ENCODE measurements around the gene SIT1.

The SIT1 gene

GRCh38 chr9:35657546-35658136, 6.9 kb upstream of the SIT1 start, which contains the start of gene RMRP (continued):
- TF ChIP-seq PRDM4 (tag by site-specific recombination; IDR thresholded peaks at IDR 0.05) (peak; percentile 66), ZNF10 (tag by site-specific recombination; IDR thresholded peaks at IDR 0.05) (0 out of 2 replicates have a peak, but pooled peaks have one; percentile 62), ZNF157 (tag by site-specific recombination; IDR thresholded peaks at IDR 0.05) (0 out of 2 replicates have a peak, but pooled peaks have one; percentile 23), ZNF211 (tag by site-specific recombination; IDR thresholded peaks at IDR 0.05; ENCODE audit: low read depth) (no peak), ZEB2 (tag by site-specific recombination; IDR thresholded peaks at IDR 0.05) (peak; percentile 98), ZNF664 (tag by site-specific recombination; IDR thresholded peaks at IDR 0.05) (no peak), ZNF560 (tag by site-specific recombination; IDR thresholded peaks at IDR 0.05; ENCODE audit: borderline replicate concordance) (no peak), ZNF16 (tag by site-specific recombination; IDR thresholded peaks at IDR 0.05; ENCODE audit: low read depth) (0 out of 2 replicates have a peak, but pooled peaks have one; percentile 42), ZNF169 (tag by site-specific recombination; IDR thresholded peaks at IDR 0.05) (no peak), ZNF768 (tag by site-specific recombination; IDR thresholded peaks at IDR 0.05) (no peak), OSR2 (tag by site-specific recombination; IDR thresholded peaks at IDR 0.05) (no peak), KLF10 (tag by site-specific recombination; IDR thresholded peaks at IDR 0.05) (no peak; the same call in 1 of the 2 replicates), TSHZ1 (tag by site-specific recombination; IDR thresholded peaks at IDR 0.05; ENCODE audit: borderline replicate concordance) (no peak), SCRT2 (tag by site-specific recombination; IDR thresholded peaks at IDR 0.05) (peak; percentile 100), ZBTB21 (tag by site-specific recombination; IDR thresholded peaks at IDR 0.05) (peak; percentile 86), ZNF677 (tag by site-specific recombination; IDR thresholded peaks at IDR 0.05) (no peak), ZNF623 (tag by site-specific recombination; IDR thresholded peaks at IDR 0.05) (0 out of 2 replicates have a peak, but pooled peaks have one; percentile 28), PRDM2 (tag by site-specific recombination; IDR thresholded peaks at IDR 0.05; ENCODE audit: borderline replicate concordance) (no peak), ZNF624 (tag by site-specific recombination; IDR thresholded peaks at IDR 0.05) (no peak), TRIM28 (IDR thresholded peaks at IDR 0.05; ENCODE audit: borderline replicate concordance, low read length) (peak; percentile 86; the same call in 1 of the 2 replicates), HOXA7 (CRISPR knock-in tag; IDR thresholded peaks at IDR 0.05; ENCODE audit: borderline replicate concordance) (no peak), ZNF24 (tag by site-specific recombination; IDR thresholded peaks at IDR 0.05) (peak; percentile 92), ZNF140 (tag by site-specific recombination; IDR thresholded peaks at IDR 0.05) (no peak), MEIS1 (CRISPR knock-in tag; IDR thresholded peaks at IDR 0.05; ENCODE audit: borderline replicate concordance) (no peak)
- TF ChIP-seq, protein P1, sequence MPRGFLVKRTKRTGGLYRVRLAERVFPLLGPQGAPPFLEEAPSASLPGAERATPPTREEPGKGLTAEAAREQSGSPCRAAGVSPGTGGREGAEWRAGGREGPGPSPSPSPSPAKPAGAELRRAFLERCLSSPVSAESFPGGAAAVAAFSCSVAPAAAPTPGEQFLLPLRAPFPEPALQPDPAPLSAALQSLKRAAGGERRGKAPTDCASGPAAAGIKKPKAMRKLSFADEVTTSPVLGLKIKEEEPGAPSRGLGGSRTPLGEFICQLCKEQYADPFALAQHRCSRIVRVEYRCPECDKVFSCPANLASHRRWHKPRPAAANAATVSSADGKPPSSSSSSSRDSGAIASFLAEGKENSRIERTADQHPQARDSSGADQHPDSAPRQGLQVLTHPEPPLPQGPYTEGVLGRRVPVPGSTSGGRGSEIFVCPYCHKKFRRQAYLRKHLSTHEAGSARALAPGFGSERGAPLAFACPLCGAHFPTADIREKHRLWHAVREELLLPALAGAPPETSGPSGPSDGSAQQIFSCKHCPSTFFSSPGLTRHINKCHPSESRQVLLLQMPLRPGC (tag by site-specific recombination; IDR thresholded peaks at IDR 0.05): peak; percentile 80
- TF ChIP-seq, protein P2, sequence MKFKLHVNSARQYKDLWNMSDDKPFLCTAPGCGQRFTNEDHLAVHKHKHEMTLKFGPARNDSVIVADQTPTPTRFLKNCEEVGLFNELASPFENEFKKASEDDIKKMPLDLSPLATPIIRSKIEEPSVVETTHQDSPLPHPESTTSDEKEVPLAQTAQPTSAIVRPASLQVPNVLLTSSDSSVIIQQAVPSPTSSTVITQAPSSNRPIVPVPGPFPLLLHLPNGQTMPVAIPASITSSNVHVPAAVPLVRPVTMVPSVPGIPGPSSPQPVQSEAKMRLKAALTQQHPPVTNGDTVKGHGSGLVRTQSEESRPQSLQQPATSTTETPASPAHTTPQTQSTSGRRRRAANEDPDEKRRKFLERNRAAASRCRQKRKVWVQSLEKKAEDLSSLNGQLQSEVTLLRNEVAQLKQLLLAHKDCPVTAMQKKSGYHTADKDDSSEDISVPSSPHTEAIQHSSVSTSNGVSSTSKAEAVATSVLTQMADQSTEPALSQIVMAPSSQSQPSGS (tag by site-specific recombination; IDR thresholded peaks at IDR 0.05; ENCODE audit: low read depth): no peak
